H4 (cell line): ENCODE measurements around the gene CCR5. TPM values are rescaled to one million over a fixed set of nuclear protein-coding genes. Genes with fewer than 3 reads are reported as not detected.
A peak's percentile ranks its signal among the peaks of the same experiment; 100 is the strongest.
"Not testable (repeated sequence)": the region's sequence is repeated elsewhere in the genome, so short reads cannot be mapped to it uniquely, and the experiment has no call there.

Experiments
- DNase-seq: peaks from one replicate; pipeline ENCODE4 v3.0.0-alpha.2; 2015; ENCODE audit warnings: low spot score
- total RNA-seq: library from RNA; depleted of rRNA; stranded (reverse); fragments of >200 nt; shearing (Covaris generic); gene quantifications from 2 replicates; pipeline ENCODE4 v1.2.3, GENCODE V29; 2014

Gene CCR5
- total RNA-seq, 1 experiment from 2014 or later: not detected

DNA sequence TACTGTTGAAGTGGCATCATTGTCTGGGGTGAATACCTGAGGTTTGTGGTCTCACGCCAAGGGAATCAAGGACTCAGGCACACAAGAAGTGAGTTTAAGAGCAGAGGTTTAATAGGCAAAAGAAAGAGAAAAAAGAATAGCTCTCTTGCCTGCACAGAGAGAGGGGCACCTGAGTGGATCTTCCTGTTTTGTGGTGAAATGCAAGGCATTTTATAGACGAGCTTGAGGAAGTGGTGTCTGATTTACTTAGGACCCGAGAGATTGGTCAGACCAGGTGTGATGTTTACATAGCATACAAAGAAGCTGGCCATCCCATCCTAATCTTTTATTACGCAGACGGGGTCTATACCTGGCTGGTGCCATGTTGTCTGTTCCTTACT is 13.2 kb downstream of the CCR5 start:
- no peak for DNase-seq

DNA sequence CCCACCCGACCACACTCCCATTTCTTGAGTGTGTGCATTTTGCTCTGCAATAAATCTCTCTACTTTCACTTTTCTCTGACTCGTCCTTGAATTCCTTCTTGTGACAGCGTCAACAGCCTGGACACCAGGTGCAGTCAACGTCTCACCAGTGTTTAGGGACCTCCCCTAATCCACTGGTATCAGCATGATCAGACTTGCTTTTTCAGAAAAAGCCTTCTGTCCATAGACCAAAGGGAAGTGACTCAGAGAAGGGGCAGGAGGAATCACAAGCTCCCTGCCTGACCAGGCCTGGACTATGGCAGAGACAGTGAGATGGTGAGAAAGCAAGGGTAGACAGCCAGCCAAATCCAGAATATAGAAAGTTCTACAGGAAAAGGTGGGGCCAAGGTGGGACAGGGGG is 15.5 kb downstream of the CCR5 start:
- DNase-seq: peak; percentile 31

DNA sequence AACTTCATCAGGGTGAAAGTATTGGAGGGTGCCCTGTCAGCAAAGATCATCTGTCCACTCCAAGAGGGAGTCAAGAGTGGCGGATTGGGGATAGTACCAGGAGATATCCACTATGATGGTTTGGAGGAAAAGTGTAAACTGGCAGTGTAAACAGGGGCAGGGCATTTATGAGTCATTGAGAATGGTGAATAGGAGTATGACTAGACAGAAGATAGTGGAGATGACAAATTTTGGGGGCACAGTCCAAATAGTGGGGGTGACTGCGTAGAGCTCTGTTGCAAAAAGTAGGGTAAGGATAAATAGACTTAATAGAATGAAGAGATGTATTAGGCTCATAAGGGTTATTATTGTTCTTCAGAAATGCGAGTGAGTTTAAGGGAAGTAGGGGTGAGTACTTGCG is 18.1 kb downstream of the CCR5 start:
- not testable (repeated sequence) for DNase-seq

DNA sequence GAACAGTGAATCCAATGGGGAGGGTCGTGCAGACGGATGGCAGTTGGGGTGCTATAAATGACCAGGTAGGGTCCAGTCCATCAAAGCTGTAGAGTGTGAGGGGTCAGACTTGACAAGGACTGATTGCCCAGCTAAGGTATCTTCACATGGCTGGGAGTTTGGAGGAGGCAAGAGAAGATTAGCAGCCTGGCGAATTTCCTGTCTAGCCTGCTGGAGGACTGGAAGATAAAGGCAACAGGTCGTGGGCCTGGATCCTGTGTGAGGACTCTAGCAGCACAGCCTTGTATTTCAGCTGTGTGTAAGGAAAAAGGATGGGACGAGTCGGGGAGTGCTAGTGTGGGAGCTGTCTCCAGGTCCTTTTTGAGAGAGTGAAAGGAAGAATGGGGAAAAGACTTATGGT is 18.6 kb downstream of the CCR5 start:
- DNase-seq: no peak

DNA sequence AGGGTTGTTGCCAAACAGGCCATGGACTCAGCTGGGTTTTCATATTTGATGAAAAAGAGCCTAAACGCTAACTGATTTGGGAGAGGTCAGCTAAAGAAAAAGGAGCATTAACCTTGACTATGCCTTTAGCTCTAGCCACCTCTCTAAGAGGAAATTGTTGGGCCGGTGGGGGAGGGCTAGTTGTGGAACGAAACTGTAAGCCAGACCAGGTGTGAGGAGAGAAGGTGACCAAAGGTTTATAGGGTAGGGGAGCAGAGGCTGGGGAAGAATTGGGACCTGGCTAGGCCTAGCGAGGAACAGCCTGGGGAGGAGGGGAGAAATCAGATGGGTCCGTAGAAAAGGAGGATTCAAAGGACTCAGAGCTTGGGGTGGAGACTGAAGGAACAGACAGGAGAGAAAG is 20.8 kb downstream of the CCR5 start:
- DNase-seq: not testable (repeated sequence)

DNA sequence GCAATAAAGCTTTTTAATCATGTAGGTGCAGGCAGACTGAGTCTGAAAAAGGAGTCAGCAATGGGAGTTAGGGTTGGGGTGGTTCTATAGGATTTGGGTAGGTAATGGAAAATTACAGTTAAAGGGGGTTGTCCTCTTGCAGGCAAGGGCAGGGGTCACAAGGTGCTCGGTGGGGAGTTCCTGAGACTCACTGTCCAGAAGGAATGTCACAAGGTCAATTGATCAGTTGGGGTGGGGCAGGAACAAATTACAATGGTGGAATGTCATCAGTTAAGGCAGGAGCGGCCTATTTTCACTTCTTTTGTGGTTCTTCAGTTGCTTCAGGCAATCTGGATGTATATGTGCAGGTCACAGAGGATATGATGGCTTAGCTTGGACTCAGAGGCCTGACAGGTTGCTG is 22.3 kb downstream of the CCR5 start:
- no peak for DNase-seq

DNA sequence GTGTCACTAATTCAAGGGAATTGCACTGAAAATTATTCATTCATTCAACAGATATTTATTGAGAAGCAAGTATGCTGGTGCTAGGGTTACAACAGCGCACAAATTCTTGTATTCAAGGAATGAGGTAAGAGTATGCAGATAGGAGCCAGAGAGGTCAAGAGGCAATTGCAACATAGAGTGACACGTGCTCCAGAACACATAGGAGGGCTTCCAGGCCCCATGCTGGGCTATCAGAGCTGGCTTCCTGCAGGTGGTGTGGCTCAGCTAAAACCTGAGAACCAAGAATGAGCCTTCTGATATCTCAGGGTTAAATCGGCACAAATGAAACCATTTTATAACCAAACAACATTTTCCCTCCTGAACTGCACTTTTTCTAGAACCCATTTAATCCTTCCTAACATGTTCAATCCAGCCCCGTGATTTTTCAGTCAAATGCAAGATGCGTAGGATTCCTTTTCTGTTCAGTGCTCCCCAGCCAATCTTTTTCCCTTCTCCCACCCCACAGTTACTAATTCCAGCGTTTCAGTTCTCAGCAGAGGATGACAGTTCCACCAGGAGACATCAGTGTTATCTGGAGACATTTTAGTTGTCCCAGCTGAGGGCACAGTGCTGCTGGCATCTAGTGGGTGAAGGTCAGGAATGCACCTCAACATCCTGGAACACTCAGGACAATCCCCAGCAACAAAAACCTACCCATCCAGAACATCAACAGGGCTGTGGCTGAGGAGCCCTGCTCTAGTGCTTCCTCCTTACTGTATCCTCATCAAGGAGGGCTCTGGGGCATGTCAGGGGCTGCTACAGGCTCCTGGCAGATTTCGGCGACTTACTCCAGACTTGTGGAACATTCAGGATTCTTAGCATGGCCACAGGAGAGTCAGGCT is 23.0 kb downstream of the CCR5 start:
- no peak for DNase-seq

DNA sequence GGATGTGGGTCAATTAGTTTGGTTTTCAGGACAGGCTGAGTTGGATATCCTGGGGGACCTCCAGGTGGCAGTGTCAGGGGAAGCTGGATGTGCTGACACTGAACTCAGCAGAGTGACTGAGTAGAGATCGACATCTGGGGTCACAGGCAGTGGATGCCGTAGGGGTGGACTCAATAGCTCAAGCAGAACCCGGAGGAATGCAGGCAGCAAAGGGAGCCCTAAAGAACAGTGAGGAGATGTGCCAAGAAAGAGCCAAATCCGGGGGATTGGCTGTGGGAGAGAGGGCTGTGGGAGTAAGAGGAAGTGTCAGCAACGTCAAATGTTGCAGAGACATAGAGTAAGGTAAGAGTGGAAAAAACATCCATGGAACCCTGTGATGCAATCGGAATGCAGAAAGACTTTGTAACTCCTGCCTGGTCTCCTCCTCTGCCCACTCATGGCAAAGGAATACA is 24.5 kb downstream of the CCR5 start:
- no peak for DNase-seq

DNA sequence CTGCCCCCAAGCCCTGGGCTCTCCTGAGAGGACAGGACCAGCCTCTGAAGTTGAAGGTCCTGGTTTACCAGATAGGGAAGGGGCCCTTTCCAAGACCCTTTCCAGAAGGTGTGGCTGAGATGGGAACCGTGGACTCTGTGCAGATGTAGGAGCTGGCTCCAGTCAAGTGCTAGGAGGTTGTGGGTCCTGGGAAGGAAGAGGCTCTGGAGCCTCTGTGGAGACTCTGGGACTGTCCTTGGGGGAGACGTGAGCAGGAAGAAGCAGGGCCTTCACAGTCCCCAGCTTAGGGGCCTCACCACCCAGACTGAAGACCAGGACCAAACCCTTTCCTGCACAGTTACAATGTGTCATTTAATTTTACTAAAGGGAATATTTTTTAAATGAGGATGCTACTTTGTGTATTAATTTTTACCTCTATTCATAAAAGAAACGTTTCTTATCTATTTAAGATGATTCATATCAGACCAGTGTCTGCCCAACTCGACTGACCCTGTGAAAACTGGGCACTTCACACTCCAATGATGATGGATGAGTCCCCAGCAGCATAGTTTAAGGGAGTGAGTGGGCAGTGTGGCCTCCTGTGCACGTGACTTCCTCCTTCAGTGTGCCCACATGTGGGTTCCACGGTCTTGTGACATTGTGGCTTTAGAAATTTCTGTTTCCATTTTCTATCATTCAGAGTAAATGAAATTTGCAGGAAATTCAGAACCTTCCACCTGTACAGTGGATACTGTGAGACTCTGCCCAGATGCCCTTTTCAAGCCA is 25.2 kb downstream of the CCR5 start:
- DNase-seq: no peak

DNA sequence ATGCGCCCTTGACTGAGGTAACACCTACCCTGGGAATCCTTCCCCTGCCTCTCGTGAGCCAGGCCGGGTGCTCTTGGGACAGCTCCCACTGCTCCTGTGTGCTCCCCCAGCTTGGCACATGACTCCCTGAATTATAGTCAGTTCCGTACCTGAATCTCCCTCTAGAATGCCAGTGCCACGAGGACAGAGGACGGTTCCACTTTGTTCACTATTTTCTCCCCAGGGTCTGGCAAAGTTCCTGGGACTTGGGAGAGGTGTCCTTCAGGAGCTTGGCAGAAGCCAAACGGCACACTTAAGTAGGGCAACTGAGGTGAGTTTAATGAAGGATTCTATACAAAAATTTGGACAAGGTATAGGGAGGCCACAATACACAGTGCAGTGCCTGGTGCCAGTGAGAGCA is 26.4 kb downstream of the CCR5 start:
- no peak for DNase-seq

DNA sequence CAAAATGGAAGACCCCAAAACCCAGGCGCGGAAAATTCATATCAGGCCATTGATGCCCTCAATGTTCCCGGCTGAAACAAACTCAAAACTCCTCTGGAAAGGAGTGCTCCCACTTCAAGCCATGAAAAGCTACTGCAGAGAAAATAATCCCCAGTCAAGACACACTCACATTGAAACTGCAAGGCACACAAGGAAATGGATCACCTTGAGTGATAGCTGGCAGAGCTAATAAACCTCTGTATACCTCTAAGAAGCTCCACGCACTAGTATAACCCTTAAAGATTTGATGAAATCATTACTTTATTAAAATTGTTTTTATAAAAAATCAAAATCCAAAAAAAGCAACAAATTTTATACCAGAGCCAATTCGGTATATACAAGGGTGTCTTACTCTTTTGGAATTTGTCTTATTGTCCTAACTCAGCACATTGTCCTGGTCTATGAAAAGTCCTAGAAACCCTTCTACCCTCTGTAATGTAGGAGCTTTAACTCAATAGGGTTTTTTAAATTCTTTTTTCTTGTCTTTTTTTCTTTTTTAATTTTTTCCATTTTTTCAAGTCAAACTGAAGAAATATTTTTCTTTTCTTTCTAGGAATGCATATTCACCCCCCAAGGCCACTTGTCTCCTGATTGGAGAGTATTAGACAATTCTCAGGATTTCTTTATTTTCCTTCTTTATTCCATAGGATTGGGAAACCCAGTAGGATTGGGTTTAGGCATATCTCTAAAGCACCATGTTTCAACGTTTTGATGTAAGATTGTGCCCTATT is 27.6 kb downstream of the CCR5 start:
- DNase-seq: no peak

DNA sequence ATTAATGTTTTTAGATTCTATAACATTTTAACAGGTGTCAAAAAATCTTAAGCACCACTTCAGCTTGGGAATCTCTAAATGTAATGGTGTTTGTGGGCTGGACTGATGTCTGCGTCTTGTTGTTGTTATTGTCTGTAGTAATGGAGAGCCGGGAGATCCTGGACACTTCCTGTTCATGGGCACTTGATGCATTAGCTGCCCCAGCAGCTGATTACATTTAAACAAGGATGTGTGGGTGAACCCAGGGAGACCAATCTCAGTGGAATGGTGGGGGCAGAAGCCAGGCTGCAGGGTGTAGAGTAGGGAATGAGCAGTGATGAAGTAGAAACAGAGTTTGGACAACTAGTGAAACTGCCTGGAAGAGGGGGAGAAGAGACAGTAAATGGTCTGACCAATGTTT is 28.4 kb downstream of the CCR5 start:
- DNase-seq: no peak

DNA sequence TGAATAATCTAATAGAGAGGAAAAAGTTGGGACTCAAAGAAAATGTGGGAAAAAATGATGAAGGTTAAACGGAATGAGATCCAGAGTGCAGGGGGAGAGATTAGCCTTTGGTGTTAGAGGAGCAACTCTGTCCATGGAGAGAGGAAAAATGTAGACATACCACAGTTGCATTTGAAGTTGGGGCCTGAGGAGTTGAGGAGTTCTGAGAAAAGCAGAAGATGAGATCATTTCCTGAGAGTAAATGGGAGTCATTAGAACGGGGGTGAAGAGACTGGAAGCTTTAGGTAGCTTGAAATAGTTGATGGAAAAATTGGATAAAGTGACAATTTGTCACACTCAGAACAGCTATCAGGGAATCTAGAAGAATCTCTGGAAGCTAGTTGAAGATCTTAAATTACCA is 28.8 kb downstream of the CCR5 start:
- DNase-seq: no peak

DNA sequence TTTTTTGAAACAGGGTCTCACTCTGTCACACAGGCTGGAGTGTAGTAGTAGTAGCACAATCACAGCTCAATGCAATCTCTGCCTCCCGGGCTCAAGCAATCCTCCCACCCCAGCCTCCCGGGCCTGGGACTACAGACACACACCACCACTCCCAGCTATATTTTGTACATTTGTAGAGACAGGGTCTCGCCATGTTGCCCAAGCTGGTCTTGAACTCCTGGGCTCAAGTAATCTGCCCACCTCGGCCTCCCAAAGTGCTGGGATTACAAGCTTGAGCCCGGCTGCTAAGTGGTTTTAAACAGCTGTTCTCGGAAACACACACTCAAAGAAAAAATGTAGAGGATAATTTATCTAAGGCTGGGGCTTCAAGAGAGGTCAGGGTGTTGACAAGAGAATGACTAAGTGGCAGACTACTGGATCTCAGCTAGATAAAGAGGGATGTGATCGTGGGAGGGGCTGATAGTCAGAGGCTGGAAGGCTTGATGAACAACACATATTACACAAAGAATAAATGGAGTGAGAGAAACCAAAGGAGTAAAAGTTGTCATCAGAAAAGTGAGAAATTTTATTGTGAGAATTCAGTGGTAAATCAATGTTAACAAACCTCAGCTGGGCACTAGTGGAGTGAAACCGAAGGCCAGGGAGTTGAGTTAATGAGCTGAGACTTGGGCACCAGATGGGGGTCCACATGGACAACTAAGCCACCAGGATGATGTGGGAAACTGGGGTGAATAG is 29.4 kb downstream of the CCR5 start:
- no peak for DNase-seq

DNA sequence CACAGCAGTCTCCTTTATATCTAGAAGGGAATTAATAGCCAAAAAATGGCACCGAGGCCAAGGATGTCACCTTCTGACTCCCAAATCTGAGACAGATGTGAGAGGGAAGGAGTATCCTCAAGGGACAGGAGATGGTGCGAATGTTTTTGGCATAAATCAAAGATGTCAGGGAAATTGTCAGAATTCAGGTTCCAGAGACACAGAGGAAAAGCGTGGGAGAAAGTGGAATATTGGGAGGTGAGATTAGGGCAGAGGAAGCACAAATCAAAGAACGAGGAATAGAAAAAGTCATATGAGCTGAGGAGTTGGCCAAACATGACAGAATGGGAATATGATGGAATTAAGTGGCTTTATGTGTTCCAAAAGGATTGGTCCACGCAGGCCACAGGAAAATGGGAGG is 30.1 kb downstream of the CCR5 start:
- DNase-seq: no peak

DNA sequence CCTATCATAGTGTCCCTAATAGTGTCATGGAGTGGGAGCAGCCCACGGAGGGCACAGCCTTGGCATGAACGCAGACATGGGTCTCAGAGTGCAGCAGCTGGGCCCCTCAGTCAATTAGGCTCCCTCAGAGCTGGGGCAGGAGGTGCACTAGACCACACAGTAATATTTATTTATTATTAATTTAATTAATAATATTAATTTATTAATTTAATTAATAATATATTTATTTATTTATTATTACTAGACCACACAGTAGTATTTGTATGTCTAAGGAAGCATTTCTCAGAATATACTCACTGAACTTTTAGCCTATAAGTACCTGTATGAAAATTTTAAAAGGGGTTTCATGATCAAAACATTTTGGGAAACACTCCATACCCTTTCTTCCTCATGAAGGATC is 30.8 kb downstream of the CCR5 start:
- no peak for DNase-seq

DNA sequence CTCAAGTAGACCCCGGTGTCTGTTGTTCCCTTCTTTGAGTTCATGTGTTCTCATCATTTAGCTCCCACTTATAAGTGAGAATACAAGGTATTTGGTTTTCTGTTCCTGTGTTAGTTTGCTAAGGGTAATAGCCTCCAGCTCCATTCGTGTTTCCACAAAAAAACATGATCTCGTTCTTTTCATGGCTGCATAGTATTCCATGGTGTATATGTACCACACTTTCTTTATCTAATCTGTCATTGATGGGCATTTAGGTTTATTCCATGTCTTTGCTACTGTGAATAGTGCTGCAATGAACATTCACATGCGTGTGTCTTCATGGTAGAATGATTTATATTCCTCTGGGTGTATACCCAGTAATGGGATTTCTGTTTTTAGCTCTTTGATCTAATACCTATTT is 32.2 kb downstream of the CCR5 start:
- not testable (repeated sequence) for DNase-seq

DNA sequence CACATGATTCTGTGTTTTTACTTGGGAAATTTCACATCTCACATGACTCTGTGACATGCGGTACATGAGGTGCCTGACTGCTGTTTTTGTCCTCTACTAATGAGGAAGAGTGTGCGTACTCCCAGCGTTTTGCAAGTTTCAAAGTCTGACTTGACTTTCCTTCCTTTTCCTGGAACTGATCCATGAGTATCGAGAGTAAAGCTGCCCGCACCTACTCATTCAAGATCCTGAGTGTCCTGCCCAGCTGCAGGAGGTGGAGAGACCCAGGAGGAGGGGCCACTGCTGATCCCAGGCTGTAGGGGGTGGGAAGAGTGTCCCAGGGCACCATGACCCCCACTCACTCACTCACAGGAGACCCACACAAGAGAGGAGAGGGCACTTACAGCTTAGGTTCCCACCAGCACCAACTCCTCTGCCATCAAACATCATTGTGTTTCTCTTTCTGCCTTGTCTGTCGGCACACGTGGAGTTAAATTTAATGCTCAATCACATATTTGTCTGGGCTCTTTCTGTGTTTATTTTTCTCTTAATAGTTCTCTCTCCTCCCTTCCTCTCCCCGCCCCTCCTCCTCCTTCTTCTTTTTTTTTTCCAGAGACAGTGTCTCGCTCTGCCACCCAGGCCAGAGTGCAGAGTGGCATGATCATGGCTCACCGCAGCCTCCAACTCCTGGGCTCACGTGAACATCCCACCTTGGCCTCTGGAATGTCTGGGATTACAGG is 34.7 kb downstream of the CCR5 start:
- no peak for DNase-seq

DNA sequence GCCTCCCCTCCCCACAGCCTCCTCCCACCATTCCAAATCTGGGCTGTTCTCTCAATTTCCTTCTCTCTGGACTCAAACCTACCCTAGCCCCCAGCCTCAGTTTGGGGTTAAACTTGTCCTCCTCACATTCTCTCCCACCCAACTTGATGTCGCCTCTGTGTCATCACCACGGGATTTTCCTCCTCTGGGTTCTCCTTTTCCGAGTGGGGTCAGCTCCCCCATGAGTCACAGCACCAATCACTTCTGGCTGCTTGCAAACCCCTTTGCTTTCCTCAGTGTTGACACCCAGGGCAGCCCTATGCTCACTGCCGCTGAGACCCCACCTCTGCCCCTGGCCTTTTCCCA is 35.7 kb downstream of the CCR5 start:
- DNase-seq: no peak

DNA sequence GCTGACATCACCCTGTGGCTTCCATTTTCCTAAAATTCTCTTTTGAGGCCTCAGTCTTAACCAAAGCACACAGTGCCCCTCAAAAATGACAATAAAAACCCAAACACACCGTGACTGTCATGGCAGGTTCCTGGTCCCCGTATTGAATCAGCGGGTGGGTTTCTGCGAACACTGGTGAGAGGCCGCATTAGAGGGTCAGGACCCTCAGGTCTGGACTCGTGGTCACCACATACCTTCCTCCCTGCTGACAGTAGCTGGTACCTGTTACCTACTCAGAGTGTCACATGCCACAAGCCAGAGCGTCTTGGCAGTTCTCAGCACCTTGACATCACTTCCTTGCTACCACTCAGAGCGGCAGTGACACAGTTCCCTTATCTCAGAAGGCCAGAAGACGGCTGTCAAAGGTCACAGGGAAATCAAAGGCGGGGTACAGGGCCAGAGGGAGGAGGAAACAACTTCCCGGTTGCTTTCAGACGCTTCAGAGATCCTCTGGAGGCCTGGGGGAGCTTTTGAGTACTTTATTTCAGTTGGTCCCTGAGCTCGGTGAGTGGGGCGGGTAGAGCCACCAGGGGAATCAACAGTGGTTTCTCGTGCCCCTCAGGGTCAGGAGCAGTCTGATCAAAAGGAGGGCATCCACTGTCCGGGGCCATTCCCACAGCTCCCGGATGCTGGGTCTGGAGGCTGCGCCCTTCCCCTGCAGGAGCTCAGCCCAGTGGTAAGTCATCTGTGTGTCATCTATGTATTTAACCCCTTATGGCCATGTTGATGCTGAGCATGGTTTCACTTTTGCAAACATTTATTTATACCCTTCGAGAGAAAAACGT is 36.3 kb downstream of the CCR5 start, which contains the start of the genes CCR5AS and CCRL2:
Gene CCR5AS, minus strand, starts transcription at position 279 of the 824 bp plus-strand sequence.
Gene CCRL2, plus strand, starts transcription at position 472 of the 824 bp plus-strand sequence. CDS start 821 bp downstream, outside the sequence.
- DNase-seq: peak; percentile 27
